NOMO-1 treated with dmso at 0.1 percent for 144 hours (cell line): ENCODE measurements around the gene CDYL.

Source experiments
- DNase-seq: peaks from one replicate; lab custom pipeline; 2025; ENCODE audit not compliant: unreplicated experiment; lab: John Stamatoyannopoulos, UW

The CDYL gene

DNA sequence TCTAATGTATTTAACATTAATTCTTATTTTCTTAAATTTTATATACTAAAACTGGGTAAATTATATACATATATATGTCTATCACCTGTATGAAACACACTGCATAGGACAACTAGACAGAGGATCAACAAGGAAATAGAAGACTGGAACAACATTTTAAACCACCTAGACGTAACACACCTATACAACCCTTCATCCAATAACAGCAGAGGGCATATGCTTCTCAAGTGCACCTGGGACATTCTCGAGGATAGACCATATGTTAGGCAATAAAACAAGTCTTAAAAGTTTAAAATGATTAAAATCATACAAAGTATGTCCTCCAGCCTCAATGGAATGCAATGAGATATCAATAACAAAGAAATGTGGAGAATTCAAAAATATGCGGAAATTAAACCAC, 182.4 kb downstream of the CDYL start:
- no peak for DNase-seq

- no peak for DNase-seq
Observed at GRCh38 chr6:4961322-4962168, 185.3 kb downstream of the CDYL start.

- no peak for DNase-seq
Observed at GRCh38 chr6:4962905-4963304, 186.7 kb downstream of the CDYL start.

DNA sequence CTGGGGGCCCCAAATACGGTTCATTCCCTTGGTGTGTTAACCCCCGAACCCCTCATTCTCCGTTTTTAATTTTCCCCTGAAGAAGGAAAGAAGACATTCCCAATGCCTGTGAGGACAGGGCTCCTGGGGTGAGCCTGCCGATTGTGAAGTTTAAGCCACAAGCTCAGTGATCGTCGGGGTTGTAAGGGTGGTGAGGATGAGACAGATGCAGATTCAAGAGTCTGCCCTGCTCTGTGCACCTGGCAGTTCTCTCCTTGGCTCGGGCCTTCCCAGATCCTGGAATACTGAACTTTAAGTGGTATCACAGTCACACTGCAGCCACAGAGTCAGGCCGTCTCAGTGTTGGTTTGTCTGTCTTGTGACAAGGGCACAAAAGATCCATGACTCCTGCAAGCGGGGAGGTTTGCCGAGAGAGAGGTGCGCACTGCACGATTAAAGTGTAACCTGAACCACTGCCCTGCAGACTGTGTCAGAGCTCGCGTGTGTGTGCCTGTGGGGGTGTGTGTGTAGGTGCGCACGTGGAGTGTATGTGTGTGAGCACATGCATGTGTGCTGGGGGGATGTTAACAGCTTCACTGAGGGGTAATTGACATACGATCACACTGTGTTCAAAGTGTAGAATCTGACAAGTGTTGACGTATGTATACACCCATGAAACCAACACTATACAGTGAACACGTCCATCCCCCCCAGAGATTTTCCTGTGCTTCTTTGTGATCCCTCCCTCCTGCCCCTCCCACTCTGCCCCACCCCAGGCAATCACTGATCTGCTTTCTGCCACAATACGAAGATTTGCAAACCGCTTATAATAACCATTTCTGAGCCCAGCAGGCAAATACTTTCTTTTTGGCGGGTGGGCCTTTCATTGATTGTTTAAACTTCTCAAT, 188.7 kb downstream of the CDYL start:
- DNase-seq: no peak

DNA sequence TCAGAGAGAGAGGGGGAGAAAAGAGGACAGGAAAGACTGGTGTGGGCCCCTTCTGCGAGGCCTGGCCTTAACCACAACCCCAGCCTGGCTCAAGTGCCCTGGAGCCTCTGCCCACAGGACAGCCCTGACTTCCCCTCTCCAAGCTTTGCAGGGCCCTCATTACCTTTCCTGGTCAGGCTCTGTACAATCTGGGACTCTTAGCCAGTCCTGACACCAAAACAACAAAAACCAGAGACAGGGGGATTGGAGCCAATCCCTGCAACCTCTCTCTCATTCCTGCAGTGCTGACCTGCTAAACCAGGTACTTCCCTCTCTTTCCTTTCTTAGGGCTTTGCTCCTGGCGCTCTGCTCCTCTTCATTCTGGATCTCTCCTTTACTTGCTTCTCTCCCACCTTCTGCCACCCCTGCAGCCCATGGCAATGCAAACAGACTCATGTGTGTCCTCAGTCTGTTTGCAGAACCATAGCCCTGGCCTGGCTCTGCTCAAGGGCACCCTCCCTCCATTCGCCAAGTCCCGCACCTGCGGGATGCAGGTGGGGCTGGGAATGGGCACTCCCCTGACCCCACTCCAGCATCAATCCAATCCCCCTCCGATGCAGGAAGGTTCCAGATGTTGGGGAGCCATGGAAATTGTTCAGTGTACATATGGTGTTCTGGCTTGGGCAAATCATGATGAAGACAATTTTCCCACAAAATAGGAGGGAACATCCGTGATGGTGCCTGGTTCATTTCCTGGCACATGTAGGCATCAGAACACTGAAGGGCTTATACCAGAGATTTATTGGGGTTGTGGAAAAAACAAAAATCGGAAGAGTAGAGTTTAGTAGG, 189.6 kb downstream of the CDYL start:
- DNase-seq: no peak

DNA sequence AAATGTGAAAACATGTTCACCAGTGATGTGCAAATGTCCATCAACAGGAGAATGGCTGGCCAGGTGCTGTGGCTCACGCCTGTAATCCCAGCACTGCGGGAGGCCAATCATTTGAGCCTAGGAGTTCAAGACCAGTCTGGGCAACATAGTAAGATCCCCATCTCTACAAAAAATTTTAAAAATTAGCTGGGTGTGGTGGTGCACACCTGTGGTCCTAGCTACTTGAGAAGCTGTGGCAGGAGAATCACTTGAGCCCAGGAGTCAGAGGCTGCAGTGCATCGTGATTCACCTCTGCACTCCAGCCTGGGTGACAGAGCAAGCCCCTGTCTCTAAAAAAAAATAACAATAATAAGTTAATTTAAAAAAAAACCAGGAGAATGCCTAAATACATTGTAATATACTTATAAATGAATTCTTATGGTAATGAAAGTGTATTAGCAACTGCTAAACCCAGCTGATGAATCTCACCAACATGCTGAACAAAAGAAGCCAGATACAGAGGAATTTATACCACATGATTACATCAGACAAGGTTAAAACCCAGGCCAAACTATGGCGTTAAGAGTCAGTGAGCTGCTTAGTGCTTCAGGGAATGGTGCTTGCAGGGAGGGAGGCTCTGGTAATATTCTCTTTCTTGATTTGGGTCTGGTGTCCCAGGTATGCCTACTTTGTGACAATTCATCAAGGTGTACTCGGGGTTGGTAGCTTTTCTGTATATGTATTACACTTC, 191.3 kb downstream of the CDYL start:
- no peak for DNase-seq

DNA sequence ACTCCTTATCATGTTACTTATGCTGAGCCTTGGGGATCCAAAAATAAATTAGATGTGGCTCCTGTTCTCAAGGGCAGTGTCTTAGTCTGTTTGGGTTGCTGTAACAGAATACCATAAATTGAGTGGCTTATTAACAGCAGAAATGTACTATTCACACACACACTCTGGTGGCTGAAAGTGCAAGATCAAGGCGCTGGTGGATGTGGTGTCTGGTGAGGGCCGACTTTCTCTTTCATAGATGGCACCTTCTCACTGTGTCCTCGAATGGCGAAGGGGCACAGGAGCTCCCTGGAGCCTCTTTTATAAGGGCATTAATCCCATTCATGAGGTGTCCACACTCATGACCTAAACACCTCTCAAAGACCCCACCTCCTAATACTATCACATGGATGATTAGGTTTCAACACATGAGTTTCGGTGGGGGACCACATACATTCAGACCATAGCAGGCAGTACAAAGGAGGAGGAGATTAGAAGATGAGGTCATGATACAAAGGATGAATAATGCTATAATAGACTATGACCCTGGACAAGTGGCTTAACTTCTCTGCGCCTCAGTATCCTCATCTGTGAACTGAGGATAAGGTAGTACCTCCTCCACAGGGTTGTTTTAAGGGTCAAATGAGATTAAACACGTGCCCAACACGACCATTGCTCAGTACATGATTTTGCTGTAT, 193.5 kb downstream of the CDYL start:
- no peak for DNase-seq

DNA sequence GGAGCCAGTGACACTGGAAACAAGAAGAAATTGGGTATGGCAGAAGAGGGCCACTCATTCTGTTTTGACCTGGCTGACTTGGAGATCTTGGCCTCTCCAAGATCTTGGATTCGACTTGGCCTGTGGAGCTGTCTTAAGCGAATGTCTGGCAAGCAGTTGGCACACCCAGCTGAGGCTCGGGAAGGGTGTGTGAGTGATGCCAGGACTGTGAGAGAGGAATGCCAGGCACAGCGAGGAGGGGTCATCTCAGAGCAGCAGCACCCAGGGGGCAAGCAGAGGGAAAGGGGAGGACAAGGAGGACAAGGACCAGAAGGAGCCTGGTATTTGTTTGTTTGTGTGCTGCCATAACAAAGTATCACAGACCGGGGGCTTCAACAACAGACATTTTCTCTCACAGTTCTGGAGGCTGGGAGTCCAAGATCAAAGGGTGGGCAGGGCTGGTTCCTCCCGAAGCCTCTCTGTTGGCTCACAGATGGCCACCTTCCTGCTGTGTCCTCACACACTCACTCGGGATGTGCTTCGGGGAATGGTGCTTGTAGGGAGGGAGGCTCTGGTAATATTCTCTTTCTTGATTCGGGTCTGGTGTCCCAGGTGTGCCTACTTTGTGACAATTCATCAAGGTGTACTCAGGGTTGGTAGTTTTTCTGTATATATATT, 194.7 kb downstream of the CDYL start:
- no peak for DNase-seq

- no peak for DNase-seq
Observed at GRCh38 chr6:4971851-4972250, 195.6 kb downstream of the CDYL start.

DNA sequence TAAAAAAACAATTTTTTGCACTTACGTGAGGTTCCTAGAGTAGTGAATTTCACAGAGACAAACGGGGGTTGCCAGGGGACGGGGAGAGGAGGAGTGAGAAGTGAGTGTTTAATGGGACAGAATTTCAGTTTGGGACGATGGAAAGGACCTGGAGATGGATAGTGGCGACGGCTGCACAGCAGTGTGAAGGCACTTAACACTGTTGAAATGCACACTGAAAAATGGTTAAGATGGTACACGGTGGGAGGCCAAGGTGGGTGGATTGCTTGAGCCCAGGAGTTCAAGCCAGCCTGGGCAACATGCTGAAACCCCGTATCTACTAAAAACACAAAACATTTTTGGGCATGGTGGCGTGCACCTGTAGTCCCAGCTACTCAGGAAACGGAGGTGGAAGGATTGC, 196.2 kb downstream of the CDYL start:
- no peak for DNase-seq

GRCh38 chr6:4973415-4973814, 197.2 kb downstream of the CDYL start:
- DNase-seq: no peak

- DNase-seq: no peak
Observed at GRCh38 chr6:4973982-4974745, 198.0 kb downstream of the CDYL start.

DNA sequence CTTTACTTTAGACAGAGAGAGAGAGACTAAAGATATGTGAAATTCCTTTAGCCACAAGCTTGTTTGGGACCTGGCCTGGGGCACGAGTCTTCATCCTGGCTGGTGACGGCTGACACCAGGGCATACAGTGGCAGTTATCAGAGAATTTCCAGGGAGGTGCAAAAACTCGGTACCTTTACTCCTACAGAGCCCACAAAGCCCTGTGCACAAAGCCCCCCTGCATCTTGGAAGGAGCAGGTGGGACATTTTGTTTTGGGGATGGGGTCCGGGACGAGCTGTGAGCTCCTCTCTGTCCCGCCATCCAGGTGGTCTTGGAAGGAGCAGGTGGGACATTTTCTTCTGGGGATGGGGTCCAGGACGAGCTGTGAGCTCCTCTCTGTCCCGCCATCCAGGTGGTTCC, 198.8 kb downstream of the CDYL start:
- DNase-seq: no peak

GRCh38 chr6:4975506-4975905, 199.3 kb downstream of the CDYL start:
- DNase-seq: no peak

- DNase-seq: no peak
Observed at GRCh38 chr6:4977468-4977867, 201.3 kb downstream of the CDYL start.

DNA sequence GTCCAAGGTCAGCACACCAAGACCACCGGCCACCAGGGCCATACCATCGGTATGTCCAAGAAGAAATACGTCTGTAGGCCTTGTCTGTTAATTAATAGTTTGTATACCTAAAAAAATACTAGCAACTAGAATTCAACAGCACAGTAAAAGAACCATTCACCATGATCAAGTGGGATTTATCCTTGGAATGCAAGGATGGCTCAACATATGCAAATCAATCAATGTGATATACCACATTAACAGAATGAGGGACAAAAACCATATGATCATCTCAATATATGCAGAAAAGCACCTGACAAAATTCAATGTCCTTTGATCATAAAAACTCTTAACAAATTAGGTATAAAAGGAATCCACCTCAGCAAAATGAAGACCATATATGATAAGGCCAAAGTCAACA, 203.2 kb downstream of the CDYL start:
- DNase-seq: no peak

DNA sequence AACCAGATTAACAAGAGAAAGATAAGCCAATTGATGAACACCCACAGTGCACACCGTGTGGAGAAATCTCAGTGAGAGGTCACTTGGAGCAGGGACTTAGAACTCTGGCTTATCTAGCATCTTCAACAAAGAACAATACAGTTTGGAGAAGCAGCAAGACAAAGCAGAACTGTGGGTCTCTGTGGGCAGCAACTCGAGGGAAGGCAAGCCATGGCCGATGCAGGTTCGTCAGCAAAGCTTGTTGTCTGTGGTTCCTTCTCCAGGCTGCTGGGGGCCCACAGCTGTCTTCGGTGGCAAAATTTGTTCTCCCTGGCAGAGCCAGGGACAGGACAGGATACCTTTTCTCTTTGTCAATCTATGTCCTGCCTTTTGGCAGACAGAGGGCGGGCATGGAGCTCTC, 205.6 kb downstream of the CDYL start:
- DNase-seq: no peak

DNA sequence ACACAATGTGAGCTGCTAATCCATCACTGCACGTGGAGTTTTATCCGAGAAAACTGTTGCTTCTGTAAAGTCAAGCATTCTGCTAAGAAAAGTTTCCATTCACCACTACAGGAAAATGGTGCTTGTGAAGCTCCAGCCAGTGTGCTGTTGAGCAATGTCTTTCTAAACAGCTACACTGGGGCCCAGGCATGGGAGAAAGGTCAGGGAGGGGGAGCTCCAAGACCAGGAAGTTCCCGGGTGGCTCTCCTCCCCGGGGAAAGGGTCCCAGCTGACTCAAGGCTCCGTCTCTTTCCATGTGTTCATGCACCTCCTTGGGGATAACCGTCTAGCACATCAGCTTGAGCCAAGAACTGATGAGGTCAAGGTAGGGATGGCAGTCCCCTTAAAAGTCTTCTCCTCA, 207.1 kb downstream of the CDYL start:
- no peak for DNase-seq

DNA sequence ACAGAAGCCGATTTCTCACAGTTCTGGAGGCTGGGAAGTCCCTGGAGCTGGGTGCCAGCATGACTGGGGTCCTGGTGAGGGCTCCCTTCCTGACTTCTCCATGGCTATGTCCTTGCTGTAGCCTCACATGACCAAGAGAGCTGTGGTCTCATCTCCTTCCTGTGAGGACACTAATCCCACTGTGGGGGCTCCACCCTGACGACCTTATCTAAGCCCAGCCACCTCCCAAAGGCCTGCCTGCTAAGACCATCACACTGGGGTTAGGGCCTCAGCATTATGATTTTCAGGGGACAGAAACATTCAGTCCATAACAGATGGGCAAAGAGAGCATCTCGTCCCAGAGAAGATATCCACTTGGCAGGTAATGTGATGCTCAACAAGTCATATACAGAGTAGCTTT, 210.8 kb downstream of the CDYL start:
- DNase-seq: no peak
